Peyer's patch (tissue), 4 donors: ENCODE measurements around the gene VTI1A.

Experiments used
- POLR2A ChIP-seq, 2 donors: fragments of 450-650 bp; IDR thresholded peaks; one replicate each; pipeline ENCODE4 v1.5.1; 2017; ENCODE audit warnings: antibody characterized with exemption in 2 of 2, mild to moderate bottlenecking in 2 of 2, moderate library complexity in 2 of 2
- TF ChIP-seq, protein P1 (sequence below), 6 experiments: fragments of 450-650 bp in 4 of 6; fragments of 200-600 bp in 2 of 6; sonication (generic) in 1 of 6; IDR thresholded peaks; one replicate each; pipeline ENCODE4 v1.5.1; 2017 to 2019; ENCODE audit warnings: antibody characterized with exemption in 6 of 6, mild to moderate bottlenecking in 3 of 6, moderate library complexity in 1 of 6

DNA sequence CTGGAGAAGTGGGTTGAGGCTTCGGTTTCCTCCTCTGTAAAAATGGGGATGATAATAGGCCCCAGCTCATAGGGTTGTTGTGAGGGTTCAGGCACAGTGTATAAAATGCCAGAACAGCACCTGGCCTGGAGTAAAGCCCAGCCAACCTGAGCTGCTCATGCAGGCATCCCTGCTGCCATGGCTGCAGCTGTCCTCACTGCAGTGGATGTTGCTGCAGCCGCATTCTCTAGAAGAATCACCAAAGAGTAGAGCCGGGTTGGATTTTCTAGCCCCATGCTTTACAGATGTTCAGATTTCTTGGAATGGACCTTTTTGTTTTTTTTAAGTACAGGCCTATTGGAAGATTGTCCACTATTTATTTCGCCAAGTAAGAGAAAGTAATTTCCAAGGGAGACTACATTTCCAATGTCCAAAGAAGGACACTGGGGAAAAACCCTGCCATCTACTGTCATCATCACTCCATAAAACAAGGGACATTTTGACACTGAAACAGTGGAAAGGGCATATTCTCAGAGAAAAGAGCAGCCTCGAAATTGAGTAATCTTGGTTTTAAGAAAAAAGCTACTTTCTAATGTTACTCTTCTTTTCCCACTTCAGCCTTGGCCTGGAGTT is 355.5 kb downstream of the VTI1A start:
- TF ChIP-seq, protein P1, sequence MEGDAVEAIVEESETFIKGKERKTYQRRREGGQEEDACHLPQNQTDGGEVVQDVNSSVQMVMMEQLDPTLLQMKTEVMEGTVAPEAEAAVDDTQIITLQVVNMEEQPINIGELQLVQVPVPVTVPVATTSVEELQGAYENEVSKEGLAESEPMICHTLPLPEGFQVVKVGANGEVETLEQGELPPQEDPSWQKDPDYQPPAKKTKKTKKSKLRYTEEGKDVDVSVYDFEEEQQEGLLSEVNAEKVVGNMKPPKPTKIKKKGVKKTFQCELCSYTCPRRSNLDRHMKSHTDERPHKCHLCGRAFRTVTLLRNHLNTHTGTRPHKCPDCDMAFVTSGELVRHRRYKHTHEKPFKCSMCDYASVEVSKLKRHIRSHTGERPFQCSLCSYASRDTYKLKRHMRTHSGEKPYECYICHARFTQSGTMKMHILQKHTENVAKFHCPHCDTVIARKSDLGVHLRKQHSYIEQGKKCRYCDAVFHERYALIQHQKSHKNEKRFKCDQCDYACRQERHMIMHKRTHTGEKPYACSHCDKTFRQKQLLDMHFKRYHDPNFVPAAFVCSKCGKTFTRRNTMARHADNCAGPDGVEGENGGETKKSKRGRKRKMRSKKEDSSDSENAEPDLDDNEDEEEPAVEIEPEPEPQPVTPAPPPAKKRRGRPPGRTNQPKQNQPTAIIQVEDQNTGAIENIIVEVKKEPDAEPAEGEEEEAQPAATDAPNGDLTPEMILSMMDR (IDR thresholded peaks at IDR 0.05) = no peak
- no peak for TF ChIP-seq POLR2A (IDR thresholded peaks at IDR 0.05)
